GM23338 (cell line): ENCODE results near the gene CD44. TPM values are rescaled to one million over a fixed set of nuclear protein-coding genes. Genes with fewer than 3 reads are reported as not detected.

Experiments used
- ATAC-seq: fragments of 200-7000 bp; cut with Tn5 transposase; 3 replicates; pipeline ENCODE4 v1.9.1; 2020
- DNase-seq: peaks from one replicate; pipeline ENCODE4 v3.0.0-alpha.2; 2015; ENCODE audit warnings: low spot score
- H2AFZ ChIP-seq: fragments of 200-600 bp; sonication (generic); 2 replicates; pipeline ENCODE4 v1.8.0; 2016; ENCODE audit warnings: antibody characterized with exemption, mild to moderate bottlenecking, moderate library complexity
- H3F3A ChIP-seq: fragments of 200-600 bp; sonication (generic); replicated peaks from 2 replicates; pipeline ENCODE4 v1.8.0; 2017; ENCODE audit warnings: antibody characterized with exemption, mixed run types, low read depth
- H3K27ac ChIP-seq: fragments of 200-600 bp; sonication (generic); 2 replicates; pipeline ENCODE4 v1.6.1; 2016; ENCODE audit warnings: low read depth
- H3K27me3 ChIP-seq: fragments of 200-600 bp; sonication (generic); 2 replicates; pipeline ENCODE4 v1.8.0; 2016; ENCODE audit warnings: mild to moderate bottlenecking, mixed run types, moderate library complexity; ENCODE audit not compliant: insufficient read depth
- H3K36me3 ChIP-seq: fragments of 200-600 bp; sonication (generic); 2 replicates; pipeline ENCODE4 v1.8.0; 2016; ENCODE audit warnings: mild to moderate bottlenecking; ENCODE audit not compliant: insufficient read depth
- H3K4me1 ChIP-seq: fragments of 200-600 bp; sonication (generic); 2 replicates; pipeline ENCODE4 v1.8.0; 2016; ENCODE audit warnings: mild to moderate bottlenecking, moderate library complexity; ENCODE audit not compliant: insufficient read depth
- H3K4me2 ChIP-seq: fragments of 200-600 bp; sonication (generic); 2 replicates; pipeline ENCODE4 v1.7.1; 2017; ENCODE audit warnings: mixed run types
- H3K4me3 ChIP-seq: fragments of 200-600 bp; sonication (generic); 2 replicates; pipeline ENCODE4 v1.6.1; 2016; ENCODE audit warnings: mixed run types
- H3K79me2 ChIP-seq: fragments of 200-600 bp; sonication (generic); replicated peaks from 2 replicates; pipeline ENCODE4 v1.8.0; 2017; ENCODE audit warnings: mild to moderate bottlenecking; ENCODE audit not compliant: insufficient read depth
- H3K9me2 ChIP-seq: fragments of 200-600 bp; sonication (generic); 2 replicates; pipeline ENCODE4 v1.8.0; 2017; ENCODE audit not compliant: insufficient read depth
- H4K20me1 ChIP-seq: fragments of 200-600 bp; sonication (generic); replicated peaks from 2 replicates; pipeline ENCODE4 v1.8.0; 2017; ENCODE audit warnings: mild to moderate bottlenecking; ENCODE audit not compliant: insufficient read depth
- H3K27ac Mint-ChIP-seq: 2 replicates; pipeline ENCODE4 v1.8.0; 2020; ENCODE audit warnings: inconsistent platforms, mild to moderate bottlenecking, moderate library complexity, mixed read lengths
- H3K27me3 Mint-ChIP-seq: 3 replicates; pipeline ENCODE4 v1.8.0; 2022; ENCODE audit warnings: low read depth, mild to moderate bottlenecking, moderate library complexity, mixed read lengths, inconsistent platforms; ENCODE audit not compliant: insufficient read depth, poor library complexity
- H3K36me3 Mint-ChIP-seq: 3 replicates; pipeline ENCODE4 v1.8.0; 2021; ENCODE audit warnings: low read depth, mild to moderate bottlenecking, inconsistent platforms, moderate library complexity, mixed read lengths
- H3K4me1 Mint-ChIP-seq: 3 replicates; pipeline ENCODE4 v1.8.0; 2020; ENCODE audit warnings: mild to moderate bottlenecking, inconsistent platforms, mixed read lengths
- H3K4me3 Mint-ChIP-seq: 3 replicates; pipeline ENCODE4 v1.8.0; 2021; ENCODE audit warnings: moderate library complexity, mild to moderate bottlenecking, inconsistent platforms, mixed read lengths
- H3K9me3 Mint-ChIP-seq: 3 replicates; pipeline ENCODE4 v1.8.0; 2020; ENCODE audit warnings: moderate library complexity, mild to moderate bottlenecking, inconsistent platforms, mixed read lengths
- CREB1 ChIP-seq: fragments of 250-450 bp; sonication (Bioruptor Pico); IDR thresholded peaks from 2 replicates; pipeline ENCODE4 v1.5.0; 2020; ENCODE audit warnings: low read depth, mild to moderate bottlenecking, moderate library complexity
- CTCF ChIP-seq, 2 experiments: fragments of 200-600 bp in 1 of 2; sonication (generic) in 1 of 2; conservative IDR thresholded peaks; 2 replicates each; pipeline versions ENCODE4 v1.5.1 to v1.6.1; 2016 to 2017; ENCODE audit warnings: antibody characterized with exemption in 2 of 2, low read depth in 2 of 2, mild to moderate bottlenecking in 2 of 2, moderate library complexity in 1 of 2
- EZH2 ChIP-seq: fragments of 200-600 bp; sonication (generic); IDR thresholded peaks from one replicate; pipeline ENCODE4 v1.8.0; 2017; ENCODE audit warnings: antibody characterized with exemption, mild to moderate bottlenecking, low read depth; ENCODE audit not compliant: unreplicated experiment
- EZH2phosphoT487 ChIP-seq: fragments of 200-600 bp; sonication (generic); IDR thresholded peaks from one replicate; pipeline ENCODE4 v1.8.1; 2018; ENCODE audit warnings: antibody characterized with exemption; ENCODE audit not compliant: unreplicated experiment
- JUNB ChIP-seq: IDR thresholded peaks from one replicate; pipeline ENCODE4 v1.6.1; 2016; ENCODE audit warnings: antibody characterized with exemption; ENCODE audit not compliant: unreplicated experiment
- NANOG ChIP-seq: IDR thresholded peaks from 2 replicates; pipeline ENCODE4 v1.6.1; 2016; ENCODE audit warnings: antibody characterized with exemption, borderline replicate concordance
- POLR2AphosphoS5 ChIP-seq: IDR thresholded peaks from 2 replicates; pipeline ENCODE4 v1.6.1; 2016; ENCODE audit warnings: antibody characterized with exemption, low read depth
- REST ChIP-seq: IDR thresholded peaks from one replicate; pipeline ENCODE4 v1.6.1; 2018; ENCODE audit warnings: antibody characterized with exemption; ENCODE audit not compliant: unreplicated experiment
- STAT1 ChIP-seq: IDR thresholded peaks from one replicate; pipeline ENCODE4 v1.6.1; 2016; ENCODE audit warnings: antibody characterized with exemption; ENCODE audit not compliant: unreplicated experiment
- ZNF114 ChIP-seq: fragments of 250-450 bp; sonication (Bioruptor Pico); IDR thresholded peaks from 2 replicates; pipeline ENCODE4 v1.5.0; 2020; ENCODE audit warnings: mild to moderate bottlenecking, moderate library complexity
- ZNF331 ChIP-seq: fragments of 250-450 bp; sonication (Bioruptor Pico); IDR thresholded peaks from 2 replicates; pipeline ENCODE4 v1.5.0; 2020; ENCODE audit warnings: low read depth, mild to moderate bottlenecking, moderate library complexity
- polyA plus RNA-seq: library from polyadenylated mRNA; unstranded; fragments of >200 nt; fragmentation: Nextera tagmentation; extraction: Ambion mirVana; gene quantifications from 2 replicates; pipeline ENCODE4 v1.2.1, GENCODE V29; 2016
- total RNA-seq: library from RNA; depleted of rRNA; stranded (reverse); fragments of >200 nt; shearing (Covaris generic); gene quantifications from 2 replicates; pipeline ENCODE4 v1.2.3, GENCODE V29; 2014
- TF ChIP-seq, protein P1 (sequence below): IDR thresholded peaks from 2 replicates; pipeline ENCODE4 v1.6.1; 2016; ENCODE audit warnings: antibody characterized with exemption
- TF ChIP-seq, protein P2 (sequence below): fragments of 250-450 bp; sonication (Bioruptor Pico); IDR thresholded peaks from 2 replicates; pipeline ENCODE4 v1.5.0; 2020; ENCODE audit warnings: mild to moderate bottlenecking, moderate library complexity

The CD44 gene
- total and polyA plus RNA-seq, 2 experiments from 2014 or later: 4.0 to 10.1 TPM

DNA sequence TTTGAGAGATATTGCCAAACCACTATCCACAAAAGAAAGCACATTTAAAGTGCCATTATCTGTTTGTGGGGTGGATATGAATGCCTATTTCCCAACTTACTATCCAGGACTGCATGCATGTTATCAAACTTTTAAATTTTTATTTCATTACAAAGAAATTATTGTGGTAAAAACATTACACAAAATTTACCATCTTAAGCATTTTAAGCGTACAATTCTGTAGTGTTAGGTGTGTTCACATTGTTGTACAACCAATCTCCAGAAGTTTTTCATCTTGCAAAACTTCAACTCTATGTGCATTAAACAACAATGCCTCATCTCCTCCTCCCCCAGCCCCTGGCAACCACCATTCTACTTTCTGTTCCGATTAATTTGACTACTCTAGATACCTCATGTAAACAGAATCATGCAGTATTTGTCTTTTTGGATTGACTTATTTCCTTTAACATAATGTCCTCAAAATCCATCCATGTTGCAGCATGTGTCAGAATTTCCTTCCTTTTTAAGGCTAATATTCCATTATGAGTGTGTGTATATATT, 17.6 kb upstream of the CD44 start:
- TF ChIP-seq ZNF114 (CRISPR knock-in tag): no peak
- no peak for TF ChIP-seq STAT1
- no peak for TF ChIP-seq CTCF (conservative IDR thresholded peaks at IDR 0.05; ENCODE audit: low read depth in 2 of 2)
- TF ChIP-seq CREB1 (CRISPR knock-in tag): no peak
- TF ChIP-seq NANOG: no peak
- TF ChIP-seq EZH2: no peak
- no peak for TF ChIP-seq JUNB
- TF ChIP-seq, protein P1, sequence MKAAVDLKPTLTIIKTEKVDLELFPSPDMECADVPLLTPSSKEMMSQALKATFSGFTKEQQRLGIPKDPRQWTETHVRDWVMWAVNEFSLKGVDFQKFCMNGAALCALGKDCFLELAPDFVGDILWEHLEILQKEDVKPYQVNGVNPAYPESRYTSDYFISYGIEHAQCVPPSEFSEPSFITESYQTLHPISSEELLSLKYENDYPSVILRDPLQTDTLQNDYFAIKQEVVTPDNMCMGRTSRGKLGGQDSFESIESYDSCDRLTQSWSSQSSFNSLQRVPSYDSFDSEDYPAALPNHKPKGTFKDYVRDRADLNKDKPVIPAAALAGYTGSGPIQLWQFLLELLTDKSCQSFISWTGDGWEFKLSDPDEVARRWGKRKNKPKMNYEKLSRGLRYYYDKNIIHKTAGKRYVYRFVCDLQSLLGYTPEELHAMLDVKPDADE: no peak
- TF ChIP-seq ZNF331 (CRISPR knock-in tag): no peak
- TF ChIP-seq REST: no peak
- TF ChIP-seq, protein P2, sequence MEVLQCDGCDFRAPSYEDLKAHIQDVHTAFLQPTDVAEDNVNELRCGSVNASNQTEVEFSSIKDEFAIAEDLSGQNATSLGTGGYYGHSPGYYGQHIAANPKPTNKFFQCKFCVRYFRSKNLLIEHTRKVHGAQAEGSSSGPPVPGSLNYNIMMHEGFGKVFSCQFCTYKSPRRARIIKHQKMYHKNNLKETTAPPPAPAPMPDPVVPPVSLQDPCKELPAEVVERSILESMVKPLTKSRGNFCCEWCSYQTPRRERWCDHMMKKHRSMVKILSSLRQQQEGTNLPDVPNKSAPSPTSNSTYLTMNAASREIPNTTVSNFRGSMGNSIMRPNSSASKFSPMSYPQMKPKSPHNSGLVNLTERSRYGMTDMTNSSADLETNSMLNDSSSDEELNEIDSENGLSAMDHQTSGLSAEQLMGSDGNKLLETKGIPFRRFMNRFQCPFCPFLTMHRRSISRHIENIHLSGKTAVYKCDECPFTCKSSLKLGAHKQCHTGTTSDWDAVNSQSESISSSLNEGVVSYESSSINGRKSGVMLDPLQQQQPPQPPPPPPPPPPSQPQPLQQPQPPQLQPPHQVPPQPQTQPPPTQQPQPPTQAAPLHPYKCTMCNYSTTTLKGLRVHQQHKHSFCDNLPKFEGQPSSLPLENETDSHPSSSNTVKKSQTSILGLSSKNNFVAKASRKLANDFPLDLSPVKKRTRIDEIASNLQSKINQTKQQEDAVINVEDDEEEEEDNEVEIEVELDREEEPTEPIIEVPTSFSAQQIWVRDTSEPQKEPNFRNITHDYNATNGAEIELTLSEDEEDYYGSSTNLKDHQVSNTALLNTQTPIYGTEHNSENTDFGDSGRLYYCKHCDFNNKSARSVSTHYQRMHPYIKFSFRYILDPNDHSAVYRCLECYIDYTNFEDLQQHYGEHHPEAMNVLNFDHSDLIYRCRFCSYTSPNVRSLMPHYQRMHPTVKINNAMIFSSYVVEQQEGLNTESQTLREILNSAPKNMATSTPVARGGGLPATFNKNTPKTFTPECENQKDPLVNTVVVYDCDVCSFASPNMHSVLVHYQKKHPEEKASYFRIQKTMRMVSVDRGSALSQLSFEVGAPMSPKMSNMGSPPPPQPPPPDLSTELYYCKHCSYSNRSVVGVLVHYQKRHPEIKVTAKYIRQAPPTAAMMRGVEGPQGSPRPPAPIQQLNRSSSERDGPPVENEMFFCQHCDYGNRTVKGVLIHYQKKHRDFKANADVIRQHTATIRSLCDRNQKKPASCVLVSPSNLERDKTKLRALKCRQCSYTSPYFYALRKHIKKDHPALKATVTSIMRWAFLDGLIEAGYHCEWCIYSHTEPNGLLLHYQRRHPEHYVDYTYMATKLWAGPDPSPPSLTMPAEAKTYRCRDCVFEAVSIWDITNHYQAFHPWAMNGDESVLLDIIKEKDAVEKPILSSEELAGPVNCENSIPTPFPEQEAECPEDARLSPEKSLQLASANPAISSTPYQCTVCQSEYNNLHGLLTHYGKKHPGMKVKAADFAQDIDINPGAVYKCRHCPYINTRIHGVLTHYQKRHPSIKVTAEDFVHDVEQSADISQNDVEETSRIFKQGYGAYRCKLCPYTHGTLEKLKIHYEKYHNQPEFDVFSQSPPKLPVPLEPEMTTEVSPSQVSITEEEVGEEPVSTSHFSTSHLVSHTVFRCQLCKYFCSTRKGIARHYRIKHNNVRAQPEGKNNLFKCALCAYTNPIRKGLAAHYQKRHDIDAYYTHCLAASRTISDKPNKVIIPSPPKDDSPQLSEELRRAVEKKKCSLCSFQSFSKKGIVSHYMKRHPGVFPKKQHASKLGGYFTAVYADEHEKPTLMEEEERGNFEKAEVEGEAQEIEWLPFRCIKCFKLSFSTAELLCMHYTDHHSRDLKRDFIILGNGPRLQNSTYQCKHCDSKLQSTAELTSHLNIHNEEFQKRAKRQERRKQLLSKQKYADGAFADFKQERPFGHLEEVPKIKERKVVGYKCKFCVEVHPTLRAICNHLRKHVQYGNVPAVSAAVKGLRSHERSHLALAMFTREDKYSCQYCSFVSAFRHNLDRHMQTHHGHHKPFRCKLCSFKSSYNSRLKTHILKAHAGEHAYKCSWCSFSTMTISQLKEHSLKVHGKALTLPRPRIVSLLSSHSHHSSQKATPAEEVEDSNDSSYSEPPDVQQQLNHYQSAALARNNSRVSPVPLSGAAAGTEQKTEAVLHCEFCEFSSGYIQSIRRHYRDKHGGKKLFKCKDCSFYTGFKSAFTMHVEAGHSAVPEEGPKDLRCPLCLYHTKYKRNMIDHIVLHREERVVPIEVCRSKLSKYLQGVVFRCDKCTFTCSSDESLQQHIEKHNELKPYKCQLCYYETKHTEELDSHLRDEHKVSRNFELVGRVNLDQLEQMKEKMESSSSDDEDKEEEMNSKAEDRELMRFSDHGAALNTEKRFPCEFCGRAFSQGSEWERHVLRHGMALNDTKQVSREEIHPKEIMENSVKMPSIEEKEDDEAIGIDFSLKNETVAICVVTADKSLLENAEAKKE (CRISPR knock-in tag): no peak
- no peak for TF ChIP-seq EZH2phosphoT487
- TF ChIP-seq POLR2AphosphoS5: no peak
- no peak overlapping the region for H3K4me2 ChIP-seq
- H3F3A ChIP-seq: no peaks in the 10 kb centered on the region
- peaks cover 3% of the 10 kb centered on the region; the same call in 1 of the 2 replicates for H3K4me1 ChIP-seq
- Mint-ChIP-seq H3K4me3 (no peak overlapping the region), H3K9me3 (no peaks in the 10 kb centered on the region; the same call in 2 of the 3 replicates), H3K27me3 (no peaks in the 10 kb centered on the region), H3K36me3 (no peaks in the 10 kb centered on the region), H3K4me1 (peaks cover 5% of the 10 kb centered on the region), H3K27ac (no peak overlapping the region)
- no peaks in the 10 kb centered on the region for H3K9me2 ChIP-seq
- H3K79me2 ChIP-seq: no peaks in the 10 kb centered on the region
- no peak overlapping the region for H3K27ac ChIP-seq
- no peaks in the 10 kb centered on the region for H3K36me3 ChIP-seq
- no peak overlapping the region for H2AFZ ChIP-seq
- no peak overlapping the region for H3K4me3 ChIP-seq
- DNase-seq (no peak), ATAC-seq (no peak)
- H4K20me1 ChIP-seq: no peaks in the 10 kb centered on the region
- no peaks in the 10 kb centered on the region for H3K27me3 ChIP-seq
